Epithelial cell of esophagus (primary cell): ENCODE measurements around the gene ASPSCR1.

Experiments used
- DNase-seq: peaks from one replicate; pipeline ENCODE4 v3.0.0; 2010; ENCODE audit warnings: low read depth
- H3K4me3 ChIP-seq: 2 replicates; pipeline ENCODE4 v1.5.1; 2011; ENCODE audit warnings: mild to moderate bottlenecking, low read length, control low read depth
- TF ChIP-seq, protein P1 (sequence below): IDR thresholded peaks from 2 replicates; pipeline ENCODE4 v1.5.1; 2011; ENCODE audit warnings: low read depth, mild to moderate bottlenecking, low read length, control low read depth, inconsistent platforms; ENCODE audit not compliant: insufficient read depth; ENCODE audit errors: missing control alignments

ASPSCR1 gene

DNA sequence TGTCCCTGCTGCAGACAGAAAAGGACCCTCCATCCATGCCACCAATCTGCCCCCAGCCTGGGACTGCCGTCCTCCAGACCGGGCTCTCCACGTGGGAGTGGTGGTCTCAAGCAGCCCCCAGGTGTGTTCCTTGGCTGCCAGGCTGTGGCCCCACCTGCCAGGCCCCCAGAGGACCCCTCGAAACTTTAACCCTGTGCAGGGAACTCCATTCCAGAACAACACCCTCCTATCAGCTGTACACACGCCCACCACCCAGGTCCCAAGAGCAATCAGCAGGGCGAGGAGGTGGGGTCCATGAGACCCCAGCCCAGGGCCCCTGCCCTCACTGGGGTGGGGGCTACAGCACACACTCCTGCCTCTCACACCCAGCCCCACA, 41.7 kb upstream of the ASPSCR1 start:
- TF ChIP-seq, protein P1, sequence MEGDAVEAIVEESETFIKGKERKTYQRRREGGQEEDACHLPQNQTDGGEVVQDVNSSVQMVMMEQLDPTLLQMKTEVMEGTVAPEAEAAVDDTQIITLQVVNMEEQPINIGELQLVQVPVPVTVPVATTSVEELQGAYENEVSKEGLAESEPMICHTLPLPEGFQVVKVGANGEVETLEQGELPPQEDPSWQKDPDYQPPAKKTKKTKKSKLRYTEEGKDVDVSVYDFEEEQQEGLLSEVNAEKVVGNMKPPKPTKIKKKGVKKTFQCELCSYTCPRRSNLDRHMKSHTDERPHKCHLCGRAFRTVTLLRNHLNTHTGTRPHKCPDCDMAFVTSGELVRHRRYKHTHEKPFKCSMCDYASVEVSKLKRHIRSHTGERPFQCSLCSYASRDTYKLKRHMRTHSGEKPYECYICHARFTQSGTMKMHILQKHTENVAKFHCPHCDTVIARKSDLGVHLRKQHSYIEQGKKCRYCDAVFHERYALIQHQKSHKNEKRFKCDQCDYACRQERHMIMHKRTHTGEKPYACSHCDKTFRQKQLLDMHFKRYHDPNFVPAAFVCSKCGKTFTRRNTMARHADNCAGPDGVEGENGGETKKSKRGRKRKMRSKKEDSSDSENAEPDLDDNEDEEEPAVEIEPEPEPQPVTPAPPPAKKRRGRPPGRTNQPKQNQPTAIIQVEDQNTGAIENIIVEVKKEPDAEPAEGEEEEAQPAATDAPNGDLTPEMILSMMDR = no peak
- DNase-seq = no peak
- no peak overlapping the region for H3K4me3 ChIP-seq

DNA sequence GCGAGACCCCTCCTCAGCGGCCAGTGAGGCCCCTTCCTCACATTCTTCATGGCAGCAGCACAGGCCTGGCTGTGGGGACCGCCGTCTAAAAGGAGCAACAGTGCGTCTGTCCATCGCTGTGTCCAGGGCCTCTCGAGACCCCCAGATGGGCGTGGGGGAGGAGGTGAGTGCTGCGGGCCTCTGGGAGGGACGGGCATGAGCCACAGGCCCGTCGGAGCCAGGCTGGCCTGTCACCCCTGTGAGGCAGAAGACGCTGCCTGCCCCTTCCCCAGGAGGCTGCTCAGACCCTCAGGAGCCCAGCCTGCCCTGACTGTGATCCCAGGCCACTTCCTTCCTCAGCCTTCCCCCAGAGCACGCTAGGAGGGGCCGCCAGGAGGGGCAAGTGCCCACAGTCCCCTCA, 38.2 kb upstream of the ASPSCR1 start:
- no peak overlapping the region for H3K4me3 ChIP-seq
- no peak for DNase-seq
- TF ChIP-seq, protein P1 = no peak

DNA sequence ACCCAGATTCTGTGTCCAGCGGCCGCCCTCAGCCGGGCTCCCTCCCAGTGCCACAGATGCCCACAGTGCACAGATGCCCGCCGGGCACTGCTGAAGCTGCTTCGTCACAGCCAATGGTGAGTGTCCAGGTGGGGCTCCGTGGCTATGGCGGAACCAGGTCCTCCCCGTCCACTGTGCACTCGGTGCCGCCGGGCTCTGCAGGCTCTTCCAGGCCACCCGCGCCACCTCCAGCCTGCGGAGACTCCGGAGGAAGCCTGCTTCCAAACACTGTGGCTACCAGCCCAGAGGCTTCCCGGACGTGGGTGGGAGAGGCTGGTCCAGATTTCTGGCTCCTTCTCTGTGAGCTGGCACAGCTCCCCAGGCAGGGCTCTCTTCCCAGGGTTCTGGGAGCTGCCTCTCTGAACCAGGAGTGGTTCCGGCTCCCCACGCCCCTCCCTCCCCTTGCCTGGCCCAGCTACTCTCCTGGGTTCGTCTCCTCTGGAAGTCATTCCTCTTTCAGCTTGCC, 37.5 kb upstream of the ASPSCR1 start:
- H3K4me3 ChIP-seq = no peak overlapping the region
- TF ChIP-seq, protein P1 = no peak
- DNase-seq = no peak

DNA sequence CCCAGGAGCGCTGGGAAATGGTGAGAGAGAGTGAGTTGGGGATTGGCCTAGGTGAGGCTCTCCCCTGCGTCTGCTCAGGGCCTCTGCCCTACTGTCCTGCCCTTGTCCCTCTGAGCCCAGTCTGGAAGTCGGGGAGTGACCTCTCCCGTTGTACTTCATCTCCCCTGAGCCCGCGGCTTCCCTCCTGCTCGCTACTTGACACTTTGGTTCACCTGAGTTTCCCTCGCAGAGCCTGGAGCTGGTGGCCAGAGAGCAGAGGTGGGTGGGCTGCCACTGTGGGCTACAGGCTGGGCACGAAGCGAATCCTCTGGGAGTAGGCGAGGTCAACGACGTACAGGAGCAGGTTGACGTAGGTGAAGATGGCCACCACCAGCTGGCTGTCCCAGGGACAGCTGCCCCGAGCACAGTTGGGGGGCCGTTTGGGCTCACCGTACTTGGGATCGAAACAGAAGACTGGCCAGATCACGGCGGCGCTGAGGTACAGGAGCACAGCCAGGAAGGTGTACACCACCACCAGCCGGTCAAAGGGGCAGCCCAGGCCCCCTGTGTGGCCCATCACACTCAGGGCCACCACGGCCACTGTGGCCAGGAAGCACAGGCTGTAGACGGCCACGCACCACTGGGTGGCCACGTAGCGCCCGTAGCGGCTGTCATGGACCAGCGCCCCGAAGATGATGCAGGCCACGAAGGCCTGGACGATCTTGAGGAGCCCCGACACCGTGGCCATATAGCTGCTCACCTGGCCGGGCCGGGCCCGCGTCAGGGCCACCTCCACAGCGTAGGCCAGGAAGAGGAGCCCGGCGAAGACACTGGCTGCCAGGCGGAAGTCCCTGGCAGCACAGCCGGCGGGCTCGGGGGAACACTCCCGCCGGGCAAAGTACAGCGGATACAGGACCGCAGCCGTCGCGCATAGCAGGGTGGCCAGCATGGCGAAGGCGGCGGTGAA, 36.6 kb upstream of the ASPSCR1 start:
- no peak for DNase-seq
- TF ChIP-seq, protein P1 = no peak
- H3K4me3 ChIP-seq = no peak overlapping the region

GRCh38 chr17:81941484-81942166, 35.8 kb upstream of the ASPSCR1 start:
- no peak overlapping the region for H3K4me3 ChIP-seq
- no peak for DNase-seq
- TF ChIP-seq, protein P1 = no peak

DNA sequence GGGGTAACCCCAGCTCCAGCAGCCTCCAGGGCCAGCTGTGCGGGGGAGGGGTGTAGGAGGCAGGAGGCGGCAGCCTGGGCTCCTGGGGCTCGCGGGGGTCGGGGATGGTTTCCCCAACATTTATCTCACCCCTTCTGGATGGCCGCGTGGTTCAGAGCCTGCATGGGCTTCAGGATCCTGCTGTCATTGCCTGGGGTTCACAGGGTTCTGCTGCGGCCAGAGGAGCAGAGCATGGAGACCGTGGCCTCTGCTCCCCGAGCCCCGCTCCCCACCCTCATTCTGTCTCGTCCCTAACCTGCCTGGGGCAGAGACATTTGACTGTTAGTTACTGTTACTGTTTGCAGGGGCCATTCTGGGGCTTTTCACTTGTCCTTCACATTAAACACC, 35.3 kb upstream of the ASPSCR1 start:
- TF ChIP-seq, protein P1 = no peak
- no peak for DNase-seq
- H3K4me3 ChIP-seq = no peak overlapping the region
